GM12864 (cell line): ENCODE measurements around the gene CRYAB.
"Not testable (repeated sequence)": the region's sequence is repeated elsewhere in the genome, so short reads cannot be mapped to it uniquely, and the experiment has no call there.

Experiments
- DNase-seq: peaks from one replicate; pipeline ENCODE4 v3.0.0-alpha.2; 2011; ENCODE audit warnings: low read depth
- H3K4me3 ChIP-seq: 2 replicates; pipeline ENCODE4 v1.5.1; 2011; ENCODE audit warnings: mild to moderate bottlenecking, low read depth, low read length, control low read depth
- TF ChIP-seq, protein P1 (sequence below): IDR thresholded peaks from 2 replicates; pipeline ENCODE4 v1.5.1; 2011; ENCODE audit warnings: low read depth, mild to moderate bottlenecking, moderate library complexity, low read length, control low read depth, inconsistent platforms; ENCODE audit errors: missing control alignments

Gene CRYAB

DNA sequence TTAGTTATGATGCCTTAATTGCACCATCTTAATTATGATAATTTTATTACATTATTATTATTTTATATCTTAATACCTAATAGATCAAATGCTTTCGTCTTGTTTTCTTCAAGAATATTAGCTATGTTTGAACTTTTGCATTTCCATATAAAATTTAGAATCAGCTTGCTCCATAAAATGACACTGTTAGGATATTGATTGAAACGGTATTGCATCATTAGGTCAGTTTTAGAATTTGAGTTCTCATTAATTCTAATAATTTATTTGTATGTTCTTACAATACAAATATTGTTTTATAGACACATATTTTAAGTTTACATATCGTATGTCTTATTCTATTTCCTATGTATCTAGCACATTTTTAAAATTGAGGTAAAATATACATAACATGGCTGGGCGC lies 25.5 kb downstream of the CRYAB start:
- DNase-seq = no peak
- no peak overlapping the region for H3K4me3 ChIP-seq
- TF ChIP-seq, protein P1, sequence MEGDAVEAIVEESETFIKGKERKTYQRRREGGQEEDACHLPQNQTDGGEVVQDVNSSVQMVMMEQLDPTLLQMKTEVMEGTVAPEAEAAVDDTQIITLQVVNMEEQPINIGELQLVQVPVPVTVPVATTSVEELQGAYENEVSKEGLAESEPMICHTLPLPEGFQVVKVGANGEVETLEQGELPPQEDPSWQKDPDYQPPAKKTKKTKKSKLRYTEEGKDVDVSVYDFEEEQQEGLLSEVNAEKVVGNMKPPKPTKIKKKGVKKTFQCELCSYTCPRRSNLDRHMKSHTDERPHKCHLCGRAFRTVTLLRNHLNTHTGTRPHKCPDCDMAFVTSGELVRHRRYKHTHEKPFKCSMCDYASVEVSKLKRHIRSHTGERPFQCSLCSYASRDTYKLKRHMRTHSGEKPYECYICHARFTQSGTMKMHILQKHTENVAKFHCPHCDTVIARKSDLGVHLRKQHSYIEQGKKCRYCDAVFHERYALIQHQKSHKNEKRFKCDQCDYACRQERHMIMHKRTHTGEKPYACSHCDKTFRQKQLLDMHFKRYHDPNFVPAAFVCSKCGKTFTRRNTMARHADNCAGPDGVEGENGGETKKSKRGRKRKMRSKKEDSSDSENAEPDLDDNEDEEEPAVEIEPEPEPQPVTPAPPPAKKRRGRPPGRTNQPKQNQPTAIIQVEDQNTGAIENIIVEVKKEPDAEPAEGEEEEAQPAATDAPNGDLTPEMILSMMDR = no peak

- H3K4me3 ChIP-seq, DNase-seq: not testable (repeated sequence)
Measured at GRCh38 chr11:111885053-111885452, 26.5 kb downstream of the CRYAB start.

DNA sequence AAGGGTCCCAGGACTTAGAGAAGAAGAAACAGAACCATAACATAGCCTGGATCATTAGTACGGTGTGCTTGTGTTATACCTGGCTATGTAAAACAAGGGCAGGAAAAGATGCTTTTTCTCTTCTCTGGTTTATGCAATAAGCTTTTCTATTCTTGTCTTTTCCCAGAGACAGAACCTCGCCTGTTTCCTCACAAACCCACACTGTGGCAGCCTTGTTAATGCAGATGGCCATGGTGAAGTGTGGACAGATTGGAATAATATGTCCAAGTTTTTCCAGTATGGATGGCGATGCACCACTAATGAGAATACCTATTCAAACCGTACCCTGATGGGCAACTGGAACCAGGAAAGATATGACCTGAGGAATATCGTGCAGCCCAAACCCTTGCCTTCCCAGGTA lies 29.4 kb downstream of the CRYAB start:
- TF ChIP-seq, protein P1 = no peak
- DNase-seq = no peak
- H3K4me3 ChIP-seq = no peak overlapping the region

- peak overlapping the region; percentile 63 for H3K4me3 ChIP-seq
- TF ChIP-seq, protein P1 = no peak
- no peak for DNase-seq
Measured at GRCh38 chr11:111879637-111879960, 32.0 kb downstream of the CRYAB start.

DNA sequence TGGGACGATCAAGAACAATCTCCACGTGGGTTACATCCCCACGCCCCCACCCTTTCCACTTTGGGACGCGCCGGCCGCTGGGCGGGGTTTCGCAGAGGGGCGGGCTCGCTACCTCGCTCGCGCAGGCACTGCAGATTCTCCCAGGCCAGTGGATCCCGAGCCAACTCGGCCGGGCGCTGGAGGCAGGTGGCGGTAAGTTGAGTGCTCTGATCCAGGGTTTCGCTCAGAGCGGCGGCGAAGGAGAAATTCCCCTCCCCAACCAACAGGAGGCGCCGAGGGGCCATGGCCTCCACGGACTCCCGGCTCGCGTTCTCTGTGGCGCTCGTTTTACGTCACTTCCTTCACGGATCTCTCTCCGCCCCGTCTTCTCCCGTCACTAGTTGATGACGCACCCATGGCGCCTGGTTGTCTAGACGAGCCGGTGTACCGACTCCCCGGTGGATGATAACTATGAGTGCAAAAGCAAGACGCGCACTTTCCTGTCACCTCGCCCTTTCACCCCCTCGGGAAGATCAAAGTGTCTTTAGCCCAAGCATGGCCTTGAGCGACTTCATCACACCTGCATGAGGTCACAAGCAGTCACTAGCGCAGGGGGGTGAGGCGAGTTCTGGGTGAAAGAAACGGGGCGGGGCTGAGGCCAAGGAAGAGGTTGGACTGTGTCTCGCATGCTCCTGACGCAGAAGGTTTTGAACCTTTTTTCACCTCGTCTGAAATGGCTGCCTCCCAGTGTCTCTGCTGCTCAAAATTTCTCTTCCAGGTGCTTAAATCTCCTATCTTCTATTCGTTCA lies 32.5 kb downstream of the CRYAB start, which contains the start of the genes CFAP68 and FDXACB1:
CFAP68 (plus strand) TSS at position 693 of the 788 bp plus-strand sequence; CDS start at position 713, 20 bp downstream.
FDXACB1 (minus strand) TSS at position 317 of the 788 bp plus-strand sequence; CDS start at position 284, 33 bp downstream.
- TF ChIP-seq, protein P1 = peak; percentile 97

GRCh38 chr11:111878385-111878848 lies 33.2 kb downstream of the CRYAB start:
- TF ChIP-seq, protein P1 = no peak
- DNase-seq = no peak
- peak overlapping the region; percentile 63 for H3K4me3 ChIP-seq

More for the DNA sequence above, 32.5 kb downstream of the CRYAB start, which contains the start of the genes CFAP68 and FDXACB1:
- peak; percentile 88 for DNase-seq
- H3K4me3 ChIP-seq = peak within 1 kb of the TSS; percentile 63

GRCh38 chr11:111871693-111872161 lies 39.8 kb downstream of the CRYAB start:
- peak overlapping the region; percentile 97 for H3K4me3 ChIP-seq
- TF ChIP-seq, protein P1 = no peak
- no peak for DNase-seq
